Endothelial cell of umbilical vein (primary cell): ENCODE results near the gene KIAA0753. TPM values are rescaled to one million over a fixed set of nuclear protein-coding genes. Genes with fewer than 3 reads are reported as not detected.

Experiments
- BruUV-seq: library from RNA; stranded (reverse); fragments of 400-500 nt; replicated peaks from 2 replicates; lab custom pipeline; 2021; lab: Mats Ljungman, UMichigan
- CTCF ChIA-PET: fragments of 300-600, 350-600 bp; sonication (Branson Sonifier 250); formaldehyde crosslinking; loops from one replicate; lab custom pipeline; 2021; ENCODE audit warnings: antibody characterized with exemption, inconsistent platforms; lab: Charles Lee
- POLR2A ChIA-PET: fragments of 300-600, 350-600 bp; sonication (Branson Sonifier 250); formaldehyde crosslinking; loops from one replicate; lab custom pipeline; 2021; ENCODE audit warnings: antibody characterized with exemption, inconsistent platforms; lab: Charles Lee
- DNase-seq: peaks from one replicate; pipeline ENCODE4 v3.0.0-alpha.2; 2011; ENCODE audit warnings: low read depth, low spot score
- FAIRE-seq: peaks from 2 replicates; lab custom pipeline; 2011; peaks lifted over from hg19 to GRCh38; lab: Jason Lieb, UNC
- H2AFZ ChIP-seq: 2 replicates; pipeline ENCODE4 v1.6.0; 2012; ENCODE audit warnings: low read depth, low read length, control low read depth, inconsistent platforms
- H3K27ac ChIP-seq: 2 replicates; pipeline ENCODE4 v1.5.1; 2011; ENCODE audit warnings: low read depth, mild to moderate bottlenecking, control low read depth, low read length, moderate library complexity; ENCODE audit not compliant: insufficient read depth
- H3K27me3 ChIP-seq, 2 experiments: 2 replicates each; pipeline versions ENCODE4 v1.6.0 to v1.6.1; 2011; ENCODE audit warnings: low read length in 2 of 2, mixed read lengths in 1 of 2; ENCODE audit not compliant: control insufficient read depth in 2 of 2, insufficient read depth in 2 of 2
- H3K36me3 ChIP-seq, 2 experiments: 2 replicates in 1 of 2; 3 replicates in 1 of 2; pipeline ENCODE4 v1.5.1; 2011; ENCODE audit warnings: low read length in 2 of 2, mild to moderate bottlenecking in 1 of 2, moderate library complexity in 1 of 2; ENCODE audit not compliant: control insufficient read depth in 2 of 2, insufficient read depth in 2 of 2; ENCODE audit errors: extremely low read depth in 1 of 2
- H3K4me1 ChIP-seq: 3 replicates; pipeline ENCODE4 v1.5.1; 2011; ENCODE audit warnings: mild to moderate bottlenecking, low read length; ENCODE audit not compliant: control insufficient read depth, insufficient read depth; ENCODE audit errors: extremely low read depth
- H3K4me2 ChIP-seq: 2 replicates; pipeline ENCODE4 v1.6.1; 2011; ENCODE audit warnings: low read length, control low read depth, mixed read lengths; ENCODE audit not compliant: insufficient read depth
- H3K4me3 ChIP-seq, 3 experiments: fragments of 200-600 bp in 1 of 3; sonication (generic), shearing (Covaris generic) in 1 of 3; replicated peaks in 1 of 3; 2 replicates each; pipeline ENCODE4 v1.5.1; 2011 to 2016; ENCODE audit warnings: control low read depth in 3 of 3, low read length in 3 of 3, mild to moderate bottlenecking in 2 of 3, inconsistent platforms in 1 of 3, low read depth in 1 of 3, moderate library complexity in 1 of 3; ENCODE audit not compliant: insufficient read depth in 1 of 3
- H3K79me2 ChIP-seq: 2 replicates; pipeline ENCODE4 v1.6.0; 2012; ENCODE audit warnings: low read length, inconsistent platforms; ENCODE audit not compliant: control insufficient read depth, insufficient read depth
- H3K9ac ChIP-seq: replicated peaks from 2 replicates; pipeline ENCODE3; 2011; ENCODE audit warnings: low read length, control low read depth; ENCODE audit not compliant: insufficient read depth; ENCODE audit errors: extremely low read depth
- H3K9me1 ChIP-seq: replicated peaks from 3 replicates; pipeline ENCODE4 v1.6.0; 2011; ENCODE audit warnings: mild to moderate bottlenecking, low read length; ENCODE audit not compliant: control insufficient read depth, insufficient read depth; ENCODE audit errors: extremely low read depth
- H3K9me3 ChIP-seq: replicated peaks from 2 replicates; pipeline ENCODE4 v1.5.1; 2012; ENCODE audit warnings: low read length, inconsistent platforms; ENCODE audit not compliant: control insufficient read depth, insufficient read depth
- H4K20me1 ChIP-seq: replicated peaks from 2 replicates; pipeline ENCODE3; 2011; ENCODE audit warnings: mild to moderate bottlenecking, low read length; ENCODE audit not compliant: control insufficient read depth, insufficient read depth; ENCODE audit errors: extremely low read depth
- CTCF ChIP-seq, 2 donors: IDR thresholded peaks; 1 replicate in 1 of 2; 2 replicates in 1 of 2; pipeline ENCODE4 v1.5.1; 2011; ENCODE audit warnings: low read length in 2 of 2, mild to moderate bottlenecking in 2 of 2, moderate library complexity in 2 of 2, control low read depth in 1 of 2, inconsistent platforms in 1 of 2, low read depth in 1 of 2; ENCODE audit not compliant: insufficient read depth in 1 of 2; ENCODE audit errors: extremely low read depth in 1 of 2
- GATA2 ChIP-seq: IDR thresholded peaks from 2 replicates; pipeline ENCODE4 v1.7.0; 2011; ENCODE audit warnings: low read depth, mild to moderate bottlenecking, moderate library complexity, mixed read lengths, low read length; ENCODE audit not compliant: insufficient read length, insufficient read depth
- JUN ChIP-seq: IDR thresholded peaks from 2 replicates; pipeline ENCODE4 v1.6.1; 2011; ENCODE audit warnings: borderline replicate concordance, low read depth; ENCODE audit not compliant: insufficient read length, insufficient read depth
- MYC ChIP-seq: IDR thresholded peaks from one replicate; pipeline ENCODE4 v1.6.1; 2011; ENCODE audit warnings: mild to moderate bottlenecking, low read depth, low read length
- POLR2A ChIP-seq: IDR thresholded peaks from 2 replicates; pipeline ENCODE4 v1.6.1; 2012; ENCODE audit warnings: low read depth, mild to moderate bottlenecking, control low read depth, low read length
- POLR2AphosphoS5 ChIP-seq: IDR thresholded peaks from 2 replicates; pipeline ENCODE4 v1.6.1; 2012; ENCODE audit warnings: low read depth, mild to moderate bottlenecking, control low read depth, low read length, moderate library complexity; ENCODE audit not compliant: insufficient read depth
- dilution Hi-C: fragments of 300-500 bp; cut with MboI; formaldehyde crosslinking; loops from one replicate; pipeline ENCODE4 v1.15.0; 2019; ENCODE audit warnings: low sequenced_read_pairs; ENCODE audit not compliant: extremely low pct_ligation_motif_present
- intact Hi-C: fragments of 100-400 bp; cut with micrococcal nuclease; formaldehyde crosslinking; loops from one replicate; pipeline ENCODE4 v1.10.0; 2022
- polyA plus RNA-seq, 4 experiments: library from polyadenylated mRNA; depleted of rRNA in 3 of 4; stranded (reverse) in 3 of 4; unstranded in 1 of 4; fragments of >200 nt; gene quantifications; 2 replicates each; pipeline versions ENCODE4 v1.2.1 to v1.2.3, GENCODE V29; 2011 to 2012; ENCODE audit warnings: missing spikeins in 1 of 4
- total RNA-seq: library from RNA; stranded (reverse); gene quantifications from 2 replicates; pipeline ENCODE4 v1.2.3, GENCODE V29; 2021
- TF ChIP-seq, protein P1 (sequence below): IDR thresholded peaks from 2 replicates; pipeline ENCODE4 v1.6.1; 2011; ENCODE audit not compliant: insufficient read depth, insufficient read length

Gene KIAA0753
- total and polyA plus RNA-seq, 2 donors (not counting 3 experiments of a cell fraction or from before 2014, with no cell fraction given) = 5.3 to 23.9 TPM

GRCh38 chr17:6536053-6536452 is 104.5 kb downstream of the KIAA0753 start:
- Histone ChIP-seq H3K9me1 (no peaks in the 10 kb centered on the region), H3K36me3 (no peaks in the 10 kb centered on the region), H3K9ac (no peak overlapping the region), H4K20me1 (no peaks in the 10 kb centered on the region), H3K27me3 (peaks cover 0 to 2% of the 10 kb centered on the region in 2 experiments), H3K4me2 (no peak overlapping the region), H3K4me3 (no peak overlapping the region), H3K4me1 (no peaks in the 10 kb centered on the region), H2AFZ (no peak overlapping the region), H3K9me3 (no peaks in the 10 kb centered on the region), H3K79me2 (no peaks in the 10 kb centered on the region), H3K27ac (no peak overlapping the region)
- FAIRE-seq (no peak), DNase-seq (no peak)
- POLR2A ChIA-PET = no interaction called here
- TF ChIP-seq, protein P1, sequence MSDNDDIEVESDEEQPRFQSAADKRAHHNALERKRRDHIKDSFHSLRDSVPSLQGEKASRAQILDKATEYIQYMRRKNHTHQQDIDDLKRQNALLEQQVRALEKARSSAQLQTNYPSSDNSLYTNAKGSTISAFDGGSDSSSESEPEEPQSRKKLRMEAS = no peak
- no peak for TF ChIP-seq CTCF (IDR thresholded peaks at IDR 0.05; ENCODE audit: extremely low read depth in 1 of 2, insufficient read depth in 1 of 2, low read depth in 1 of 2, low read length in 2 of 2)
- TF ChIP-seq MYC = no peak
- no peak for TF ChIP-seq POLR2A
- TF ChIP-seq POLR2AphosphoS5 = no peak
- no peak for TF ChIP-seq GATA2
- no peak for TF ChIP-seq JUN
- dilution Hi-C loops = no loop called here
- BruUV-seq = no TSS peak
- CTCF ChIA-PET = interaction anchor here (0.9 kb wide), 1 partner anchor 13 kb away, joined by 4 read pairs; no protein-coding TSS in a partner anchor
- intact Hi-C loops = no loop called here
